Hepatocyte (in vitro differentiated cells): ENCODE data around the gene SLC26A3.

Experiments
- EZH2 ChIP-seq: fragments of 200-600 bp; sonication (generic); IDR thresholded peaks from 2 replicates; pipeline ENCODE4 v1.6.1; 2016; ENCODE audit warnings: antibody characterized with exemption, mild to moderate bottlenecking, borderline replicate concordance
- TF ChIP-seq, protein P1 (sequence below): fragments of 200-600 bp; sonication (generic); IDR thresholded peaks from 2 replicates; pipeline ENCODE4 v1.5.1; 2016; ENCODE audit warnings: antibody characterized with exemption, mild to moderate bottlenecking; ENCODE audit not compliant: poor library complexity

DNA sequence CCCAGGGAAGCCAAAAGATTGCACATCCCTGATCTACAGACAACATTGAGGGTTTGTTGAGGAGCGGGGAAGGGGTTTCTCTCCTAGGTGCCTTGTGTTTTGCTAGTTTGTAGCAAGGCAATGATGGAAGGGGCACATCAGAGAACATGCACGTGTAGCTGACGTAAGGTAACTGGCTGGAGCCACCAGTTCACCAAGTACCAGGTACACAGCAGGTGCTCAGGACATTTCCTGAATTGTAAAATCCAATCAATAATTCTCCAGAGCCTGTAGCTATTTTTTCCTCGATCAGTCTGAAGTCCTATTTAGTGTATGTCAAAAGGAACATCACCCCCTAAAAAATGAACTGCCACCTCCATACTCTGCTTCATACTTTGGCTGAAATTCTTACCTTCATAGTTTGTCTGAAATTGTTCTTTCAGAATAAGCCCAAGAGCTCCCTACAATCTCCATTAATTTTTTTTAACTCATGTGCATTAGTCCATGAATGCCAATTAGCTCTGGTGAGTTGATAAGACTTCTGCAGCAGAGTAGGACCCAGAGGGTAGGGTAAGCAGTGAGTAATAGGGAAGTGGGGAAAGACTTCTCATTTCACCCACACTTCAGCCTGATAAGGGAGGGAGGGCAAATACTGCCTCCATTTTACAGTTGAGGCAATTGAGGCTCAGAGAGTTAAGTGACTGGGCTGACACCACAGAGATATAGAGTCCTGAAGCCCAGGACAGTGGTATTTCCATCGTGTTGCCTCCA, 36.0 kb upstream of the SLC26A3 start:
- TF ChIP-seq, protein P1, sequence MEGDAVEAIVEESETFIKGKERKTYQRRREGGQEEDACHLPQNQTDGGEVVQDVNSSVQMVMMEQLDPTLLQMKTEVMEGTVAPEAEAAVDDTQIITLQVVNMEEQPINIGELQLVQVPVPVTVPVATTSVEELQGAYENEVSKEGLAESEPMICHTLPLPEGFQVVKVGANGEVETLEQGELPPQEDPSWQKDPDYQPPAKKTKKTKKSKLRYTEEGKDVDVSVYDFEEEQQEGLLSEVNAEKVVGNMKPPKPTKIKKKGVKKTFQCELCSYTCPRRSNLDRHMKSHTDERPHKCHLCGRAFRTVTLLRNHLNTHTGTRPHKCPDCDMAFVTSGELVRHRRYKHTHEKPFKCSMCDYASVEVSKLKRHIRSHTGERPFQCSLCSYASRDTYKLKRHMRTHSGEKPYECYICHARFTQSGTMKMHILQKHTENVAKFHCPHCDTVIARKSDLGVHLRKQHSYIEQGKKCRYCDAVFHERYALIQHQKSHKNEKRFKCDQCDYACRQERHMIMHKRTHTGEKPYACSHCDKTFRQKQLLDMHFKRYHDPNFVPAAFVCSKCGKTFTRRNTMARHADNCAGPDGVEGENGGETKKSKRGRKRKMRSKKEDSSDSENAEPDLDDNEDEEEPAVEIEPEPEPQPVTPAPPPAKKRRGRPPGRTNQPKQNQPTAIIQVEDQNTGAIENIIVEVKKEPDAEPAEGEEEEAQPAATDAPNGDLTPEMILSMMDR: no peak
- no peak for TF ChIP-seq EZH2
